Gastroesophageal sphincter (tissue), 3 donors: ENCODE results near the gene PTPRZ1.

ENCODE experiments used
- CTCF ChIP-seq, 4 experiments: fragments of 200-600 bp in 2 of 4; fragments of 450-650 bp in 2 of 4; sonication (generic) in 1 of 4; IDR thresholded peaks; one replicate each; pipeline ENCODE4 v1.5.1; 2017 to 2019; ENCODE audit warnings: antibody characterized with exemption in 4 of 4, mild to moderate bottlenecking in 2 of 4, moderate library complexity in 2 of 4
- EP300 ChIP-seq: sonication (generic); formaldehyde crosslinking; IDR thresholded peaks from one replicate; pipeline ENCODE4 v1.6.1; 2017; ENCODE audit warnings: antibody characterized with exemption, mild to moderate bottlenecking
- POLR2A ChIP-seq, 2 donors: fragments of 450-650 bp; IDR thresholded peaks; one replicate each; pipeline ENCODE4 v1.6.1; 2017; ENCODE audit warnings: antibody characterized with exemption in 2 of 2, mild to moderate bottlenecking in 2 of 2, moderate library complexity in 1 of 2
- POLR2AphosphoS5 ChIP-seq: sonication (generic); formaldehyde crosslinking; IDR thresholded peaks from one replicate; pipeline ENCODE4 v1.6.1; 2017; ENCODE audit warnings: antibody characterized with exemption

GRCh38 chr7:122006687-122007086 lies 133.7 kb downstream of the PTPRZ1 start:
- TF ChIP-seq POLR2A (IDR thresholded peaks at IDR 0.05): no peak
- no peak for TF ChIP-seq POLR2AphosphoS5
- TF ChIP-seq CTCF (IDR thresholded peaks at IDR 0.05): no peak
- TF ChIP-seq EP300: no peak
